Right hindlimb (tissue), 1 donor: ENCODE data around the gene SLC38A5.
"Not testable (repeated sequence)": the region's sequence is repeated elsewhere in the genome, so short reads cannot be mapped to it uniquely, and the experiment has no call there.

Experiments
- DNase-seq: peaks from one replicate; pipeline ENCODE4 v3.0.0-alpha.2; 2018

SLC38A5 gene

GRCh38 chrX:48467281-48467761, 2.7 kb downstream of the SLC38A5 start:
- peak; percentile 36 for DNase-seq

- no peak for DNase-seq
Observed at GRCh38 chrX:48466696-48467095, 3.4 kb downstream of the SLC38A5 start.

- no peak for DNase-seq
Observed at GRCh38 chrX:48465336-48465933, 4.6 kb downstream of the SLC38A5 start.

DNA sequence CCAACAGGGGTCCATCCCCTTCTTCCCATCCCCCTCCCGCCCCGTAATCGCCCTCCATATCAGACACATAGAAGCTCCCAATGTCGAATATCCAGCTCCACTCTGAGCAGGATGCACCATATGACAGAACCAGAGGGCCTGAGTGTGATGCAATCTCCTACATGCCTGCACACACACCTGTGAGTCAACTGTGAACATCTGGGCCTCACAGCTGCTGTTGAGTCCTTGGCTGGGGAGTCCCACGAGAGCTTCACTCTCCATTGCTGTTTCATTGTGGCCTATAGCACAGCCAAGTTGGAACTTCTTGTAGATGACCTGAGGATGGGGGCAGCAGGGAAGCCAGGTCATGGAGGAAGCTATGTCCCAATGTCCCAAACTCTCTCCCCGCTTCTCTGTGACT, 8.2 kb downstream of the SLC38A5 start:
- no peak for DNase-seq

GRCh38 chrX:48460606-48461005, 9.5 kb downstream of the SLC38A5 start:
- DNase-seq: no peak

GRCh38 chrX:48460031-48460430, 10.0 kb downstream of the SLC38A5 start:
- DNase-seq: no peak

GRCh38 chrX:48459483-48459882, 10.6 kb downstream of the SLC38A5 start:
- no peak for DNase-seq

- DNase-seq: no peak
Observed at GRCh38 chrX:48458711-48459110, 11.3 kb downstream of the SLC38A5 start.

DNA sequence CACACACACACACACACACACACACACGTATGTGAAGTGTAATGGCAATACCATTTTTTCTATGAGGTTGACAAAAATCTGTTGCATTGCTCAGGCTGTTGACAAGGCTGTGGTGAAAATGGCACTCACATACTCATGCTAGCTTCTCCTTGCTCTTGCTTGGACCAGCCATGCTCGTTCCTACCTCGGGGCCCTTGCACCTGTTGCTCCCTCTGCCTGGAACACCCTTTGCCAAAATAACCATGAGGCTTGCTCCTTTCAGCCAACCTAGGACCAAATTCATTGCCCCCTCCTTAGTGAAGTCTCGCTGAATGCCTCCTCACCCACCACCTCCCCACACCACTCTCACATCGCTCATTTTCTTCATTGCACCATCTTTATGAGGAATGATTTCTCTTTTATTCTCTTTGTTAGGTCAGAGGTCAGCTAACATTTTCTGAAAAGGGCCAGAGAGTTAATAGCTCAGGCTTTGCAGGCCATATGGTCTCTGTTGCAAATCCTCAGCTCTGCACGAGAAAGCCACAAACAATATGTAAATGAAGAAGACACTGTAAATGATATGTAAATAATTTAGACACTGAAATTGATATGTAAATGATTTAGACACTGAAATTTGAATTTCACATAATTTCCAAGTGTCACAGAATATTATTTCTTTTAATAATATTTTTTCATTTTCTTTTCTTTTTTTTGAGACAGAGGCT, 13.3 kb downstream of the SLC38A5 start:
- no peak for DNase-seq

DNA sequence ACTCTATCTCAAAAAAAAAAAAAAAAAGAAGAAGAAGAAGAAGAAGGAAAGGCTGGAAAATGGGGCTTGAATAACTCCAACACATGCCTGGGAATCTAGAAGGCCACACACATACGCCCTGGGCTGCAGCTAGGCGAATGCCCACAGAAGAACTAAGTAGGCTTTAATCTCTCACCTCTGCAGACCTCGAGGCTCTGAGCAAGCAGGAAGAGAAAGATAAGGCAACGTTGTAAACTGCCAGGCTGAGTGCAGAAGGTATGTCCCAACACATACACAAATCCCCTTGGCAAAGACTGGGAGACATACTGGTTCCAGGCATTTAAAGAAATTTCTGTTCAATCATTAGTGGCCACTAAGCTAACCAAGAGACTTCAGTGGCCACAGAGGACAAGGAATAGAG, 18.4 kb downstream of the SLC38A5 start:
- no peak for DNase-seq

DNA sequence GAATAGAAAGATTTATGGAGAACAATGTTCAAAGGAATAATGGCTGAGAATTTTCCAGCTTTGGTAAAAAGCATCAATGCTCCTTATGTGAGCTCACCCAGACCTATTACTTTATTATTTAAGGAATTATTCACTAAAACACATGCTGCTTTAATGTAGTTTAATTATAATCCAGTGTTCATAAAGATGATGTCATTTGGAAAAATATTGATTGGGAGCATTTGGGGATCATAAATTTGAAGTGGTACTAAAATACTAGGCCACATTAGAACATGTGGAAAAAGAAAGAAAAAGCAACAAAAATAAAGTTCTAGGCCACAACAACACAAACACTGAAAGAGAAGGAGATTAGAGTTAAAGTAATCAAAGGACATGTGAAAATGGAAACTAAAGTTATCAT, 20.0 kb downstream of the SLC38A5 start:
- no peak for DNase-seq

GRCh38 chrX:48447201-48447600, 22.9 kb downstream of the SLC38A5 start:
- not testable (repeated sequence) for DNase-seq

- not testable (repeated sequence) for DNase-seq
Observed at GRCh38 chrX:48433713-48434112, 36.3 kb downstream of the SLC38A5 start.

GRCh38 chrX:48430166-48430565, 39.9 kb downstream of the SLC38A5 start:
- not testable (repeated sequence) for DNase-seq

- not testable (repeated sequence) for DNase-seq
Observed at GRCh38 chrX:48429606-48430005, 40.5 kb downstream of the SLC38A5 start.

GRCh38 chrX:48427027-48427716, 42.9 kb downstream of the SLC38A5 start:
- DNase-seq: not testable (repeated sequence)

DNA sequence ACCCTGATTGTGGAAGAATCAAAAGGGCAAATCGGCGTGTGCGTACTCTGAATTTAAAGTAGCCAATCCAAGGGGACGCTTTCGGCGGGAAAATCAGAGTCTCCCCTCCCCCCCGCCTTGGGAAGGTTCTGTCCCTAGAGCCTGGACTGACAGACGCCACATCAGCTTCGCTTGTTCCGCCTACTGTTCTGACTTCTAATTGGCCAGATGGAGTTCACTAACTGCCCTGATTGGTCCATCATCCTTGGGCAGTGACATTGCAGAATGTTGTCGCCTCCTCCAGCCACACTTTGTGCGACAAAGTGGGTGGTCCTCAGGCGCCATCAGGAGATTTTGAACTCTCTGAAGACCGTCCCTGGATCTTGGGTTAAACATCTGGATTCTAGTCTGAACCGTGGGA, 58.2 kb downstream of the SLC38A5 start, which contains the start of gene SSX4B:
SSX4B (minus strand) TSS at position 101 of the 400 bp plus-strand sequence. CDS start 588 bp downstream, outside the sequence.
- DNase-seq: not testable (repeated sequence)
